WERI-Rb-1 (cell line): ENCODE results near the gene LOXHD1.

ENCODE experiments used
- DNase-seq: peaks from one replicate; pipeline ENCODE4 v3.0.0-alpha.2; 2020
- H3K27ac ChIP-seq: fragments of 250-450 bp; sonication (Bioruptor Pico); 2 replicates; pipeline ENCODE4 v1.5.1; 2020; ENCODE audit warnings: mild to moderate bottlenecking, moderate library complexity
- H3K27me3 ChIP-seq: fragments of 250-450 bp; sonication (Bioruptor Pico); 2 replicates; pipeline ENCODE4 v1.5.1; 2021; ENCODE audit warnings: mild to moderate bottlenecking, low read depth, moderate library complexity; ENCODE audit not compliant: insufficient read depth, severe bottlenecking
- H3K36me3 ChIP-seq: fragments of 250-450 bp; sonication (Bioruptor Pico); 2 replicates; pipeline ENCODE4 v1.5.1; 2020; ENCODE audit warnings: mild to moderate bottlenecking, moderate library complexity
- H3K4me3 ChIP-seq: 2 replicates; pipeline ENCODE4 v1.5.1; 2011; ENCODE audit warnings: low read depth, mild to moderate bottlenecking, control low read depth, low read length
- H3K9me3 ChIP-seq: fragments of 250-450 bp; sonication (Bioruptor Pico); 2 replicates; pipeline ENCODE4 v1.5.1; 2021; ENCODE audit warnings: mild to moderate bottlenecking, moderate library complexity; ENCODE audit not compliant: severe bottlenecking
- TF ChIP-seq, protein P1 (sequence below): IDR thresholded peaks from 2 replicates; pipeline ENCODE4 v1.5.1; 2011; ENCODE audit warnings: low read depth, mild to moderate bottlenecking, control low read depth, inconsistent platforms, low read length

LOXHD1 gene

DNA sequence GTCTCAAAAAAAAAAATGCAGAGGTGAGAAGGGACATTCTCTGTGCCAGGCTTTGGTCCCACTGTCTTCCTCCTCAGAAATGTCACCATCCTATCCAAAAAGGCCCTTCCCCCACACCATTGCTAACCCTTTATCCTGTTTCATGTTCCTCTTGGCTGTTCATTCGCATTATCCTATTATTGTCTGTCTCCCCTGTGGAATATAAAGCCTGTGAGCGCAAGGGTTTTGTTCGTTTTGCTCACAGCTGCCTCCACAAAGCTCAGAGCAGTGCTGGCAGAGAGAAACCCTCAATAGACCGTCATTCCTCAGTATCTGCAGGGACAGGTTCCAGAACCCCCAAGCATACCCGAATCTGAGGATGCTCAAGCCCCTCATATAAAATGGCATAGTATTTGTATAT, 91.8 kb downstream of the LOXHD1 start:
- no peaks in the 10 kb centered on the region for H3K9me3 ChIP-seq
- H3K27me3 ChIP-seq, result no peaks in the 10 kb centered on the region
- no peak for DNase-seq
- TF ChIP-seq, protein P1, sequence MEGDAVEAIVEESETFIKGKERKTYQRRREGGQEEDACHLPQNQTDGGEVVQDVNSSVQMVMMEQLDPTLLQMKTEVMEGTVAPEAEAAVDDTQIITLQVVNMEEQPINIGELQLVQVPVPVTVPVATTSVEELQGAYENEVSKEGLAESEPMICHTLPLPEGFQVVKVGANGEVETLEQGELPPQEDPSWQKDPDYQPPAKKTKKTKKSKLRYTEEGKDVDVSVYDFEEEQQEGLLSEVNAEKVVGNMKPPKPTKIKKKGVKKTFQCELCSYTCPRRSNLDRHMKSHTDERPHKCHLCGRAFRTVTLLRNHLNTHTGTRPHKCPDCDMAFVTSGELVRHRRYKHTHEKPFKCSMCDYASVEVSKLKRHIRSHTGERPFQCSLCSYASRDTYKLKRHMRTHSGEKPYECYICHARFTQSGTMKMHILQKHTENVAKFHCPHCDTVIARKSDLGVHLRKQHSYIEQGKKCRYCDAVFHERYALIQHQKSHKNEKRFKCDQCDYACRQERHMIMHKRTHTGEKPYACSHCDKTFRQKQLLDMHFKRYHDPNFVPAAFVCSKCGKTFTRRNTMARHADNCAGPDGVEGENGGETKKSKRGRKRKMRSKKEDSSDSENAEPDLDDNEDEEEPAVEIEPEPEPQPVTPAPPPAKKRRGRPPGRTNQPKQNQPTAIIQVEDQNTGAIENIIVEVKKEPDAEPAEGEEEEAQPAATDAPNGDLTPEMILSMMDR, result no peak
- H3K27ac ChIP-seq, result no peak overlapping the region
- H3K4me3 ChIP-seq, result no peak overlapping the region
- H3K36me3 ChIP-seq, result no peaks in the 10 kb centered on the region

- Histone ChIP-seq H3K27ac (no peak overlapping the region), H3K4me3 (no peak overlapping the region), H3K9me3 (no peaks in the 10 kb centered on the region), H3K36me3 (no peaks in the 10 kb centered on the region), H3K27me3 (no peaks in the 10 kb centered on the region)
- no peak for DNase-seq
- TF ChIP-seq, protein P1, result no peak
These were observed 93.7 kb downstream of the LOXHD1 start for GRCh38 chr18:46563317-46563716.

DNA sequence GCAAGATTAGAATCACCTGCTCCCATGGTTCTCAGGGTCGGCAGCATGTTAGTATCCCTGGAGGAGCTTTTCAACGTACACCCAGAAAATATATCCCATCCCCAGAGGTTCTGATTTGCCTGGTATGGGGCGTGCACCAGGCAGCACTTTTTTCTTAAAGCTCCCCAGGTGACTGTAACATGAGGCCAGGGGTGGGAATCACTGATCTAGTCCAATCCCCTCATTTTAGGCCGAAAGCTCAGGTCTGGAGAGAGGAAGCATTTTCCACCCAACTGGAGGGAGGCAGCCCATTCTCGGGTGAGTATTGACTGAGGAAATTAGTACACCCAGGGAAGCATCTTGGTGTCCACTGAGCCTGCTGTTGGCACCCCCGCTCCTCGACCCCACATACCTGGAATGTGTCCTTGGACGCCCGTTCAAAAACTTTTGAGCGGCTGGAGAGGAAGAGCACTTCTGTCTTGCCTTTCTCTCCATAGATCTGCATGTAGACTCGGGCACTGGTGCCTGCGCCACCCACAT, 94.3 kb downstream of the LOXHD1 start:
- no peaks in the 10 kb centered on the region for H3K27me3 ChIP-seq
- TF ChIP-seq, protein P1, result no peak
- no peaks in the 10 kb centered on the region for H3K9me3 ChIP-seq
- no peaks in the 10 kb centered on the region for H3K36me3 ChIP-seq
- no peak overlapping the region for H3K4me3 ChIP-seq
- DNase-seq, result no peak
- no peak overlapping the region for H3K27ac ChIP-seq

DNA sequence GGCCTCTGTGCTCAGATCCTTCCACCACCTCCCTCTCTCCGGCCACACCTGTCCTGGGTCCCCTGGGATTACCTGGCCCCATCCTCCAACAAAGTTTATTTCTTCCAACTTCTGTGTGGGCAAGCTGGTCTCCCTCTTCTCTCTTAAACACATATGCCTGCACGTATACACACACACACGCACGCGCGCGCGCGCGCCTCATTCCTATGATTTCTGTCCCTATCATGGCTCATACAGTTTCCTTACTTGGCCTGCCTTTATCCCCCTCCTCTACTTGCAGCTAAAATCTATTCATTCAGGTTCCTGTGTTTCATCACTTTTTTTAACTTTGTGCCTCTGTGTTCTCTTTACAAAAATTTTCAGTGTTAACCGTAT, 96.4 kb downstream of the LOXHD1 start:
- Histone ChIP-seq H3K27me3 (no peaks in the 10 kb centered on the region), H3K9me3 (no peaks in the 10 kb centered on the region), H3K4me3 (no peak overlapping the region), H3K27ac (no peak overlapping the region), H3K36me3 (no peaks in the 10 kb centered on the region)
- DNase-seq, result no peak
- TF ChIP-seq, protein P1, result no peak

DNA sequence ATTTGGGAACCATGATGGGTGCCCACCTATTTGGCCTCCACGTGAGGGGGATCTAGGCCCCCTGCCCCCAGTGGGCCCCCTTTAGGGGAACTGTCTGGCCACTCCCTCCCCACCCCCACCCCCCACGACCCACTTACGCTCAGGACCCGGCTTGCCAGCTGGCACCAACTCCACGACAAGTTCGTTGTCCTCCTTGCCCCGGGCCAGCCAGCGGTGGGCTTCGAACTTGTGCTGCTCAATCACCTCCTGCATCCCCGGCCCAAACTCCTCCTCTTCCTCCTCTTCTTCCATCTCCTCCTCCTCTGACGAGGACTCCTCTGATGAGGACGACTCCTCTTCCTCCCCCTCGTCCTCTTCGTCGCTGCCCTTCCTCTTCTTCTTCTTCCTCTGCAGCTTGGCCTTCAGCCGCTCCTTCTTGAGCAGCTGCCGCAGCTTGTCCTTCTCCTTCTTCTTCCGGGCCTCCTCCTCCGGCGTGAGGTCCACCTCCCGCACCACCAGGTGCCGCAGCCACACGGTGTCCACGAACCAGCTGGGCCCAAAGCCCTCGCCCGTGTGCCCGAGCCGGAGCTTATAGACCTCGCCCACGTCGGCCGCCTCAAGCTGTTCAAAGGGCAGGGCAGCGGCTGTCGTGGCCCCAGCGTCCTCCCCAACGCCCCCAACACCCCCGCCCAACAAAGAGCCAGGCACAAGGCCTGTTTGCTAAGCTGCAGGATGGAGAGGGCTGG, 96.9 kb downstream of the LOXHD1 start:
- Histone ChIP-seq H3K27me3 (no peaks in the 10 kb centered on the region), H3K27ac (no peak overlapping the region), H3K9me3 (no peaks in the 10 kb centered on the region), H3K36me3 (no peaks in the 10 kb centered on the region), H3K4me3 (no peak overlapping the region)
- no peak for DNase-seq
- TF ChIP-seq, protein P1, result no peak

GRCh38 chr18:46559296-46559695, 97.7 kb downstream of the LOXHD1 start:
- TF ChIP-seq, protein P1, result no peak
- DNase-seq, result no peak
- Histone ChIP-seq H3K36me3 (no peaks in the 10 kb centered on the region), H3K27ac (no peak overlapping the region), H3K27me3 (no peaks in the 10 kb centered on the region), H3K9me3 (no peaks in the 10 kb centered on the region), H3K4me3 (no peak overlapping the region)
